Ishikawa (cell line): ENCODE measurements around the gene GOLGA6L2.

Experiments
- CEBPB ChIP-seq: IDR thresholded peaks from 2 replicates; pipeline ENCODE4 v1.6.1; 2012
- CREB1 ChIP-seq: IDR thresholded peaks from 2 replicates; pipeline ENCODE4 v1.6.1; 2012; ENCODE audit warnings: low read depth
- EP300 ChIP-seq: IDR thresholded peaks from 2 replicates; pipeline ENCODE4 v1.6.1; 2012; ENCODE audit warnings: borderline replicate concordance
- FOXM1 ChIP-seq: IDR thresholded peaks from 2 replicates; pipeline ENCODE4 v1.6.1; 2012; ENCODE audit warnings: low read depth, borderline replicate concordance
- NFIC ChIP-seq: IDR thresholded peaks from 2 replicates; pipeline ENCODE4 v1.6.1; 2012
- RAD21 ChIP-seq: IDR thresholded peaks from 2 replicates; pipeline ENCODE4 v1.6.1; 2012; ENCODE audit warnings: low read depth
- REST ChIP-seq: IDR thresholded peaks from 2 replicates; pipeline ENCODE4 v1.6.1; 2012; ENCODE audit warnings: low read depth, mild to moderate bottlenecking
- TAF1 ChIP-seq: IDR thresholded peaks from 2 replicates; pipeline ENCODE4 v1.6.1; 2012; ENCODE audit warnings: low read depth, mild to moderate bottlenecking
- TEAD4 ChIP-seq: IDR thresholded peaks from 2 replicates; pipeline ENCODE4 v1.6.1; 2012
- ZBTB7A ChIP-seq: IDR thresholded peaks from 2 replicates; pipeline ENCODE4 v1.6.1; 2012; ENCODE audit warnings: low read depth
- TF ChIP-seq, protein P1 (sequence below): IDR thresholded peaks from 2 replicates; pipeline ENCODE4 v1.6.1; 2012
- TF ChIP-seq, protein P2 (sequence below): IDR thresholded peaks from 2 replicates; pipeline ENCODE4 v1.6.1; 2012

- TF ChIP-seq EP300 (no peak), TEAD4 (no peak), NFIC (no peak), CREB1 (no peak), RAD21 (no peak), REST (no peak), CEBPB (no peak), FOXM1 (no peak), TAF1 (no peak), ZBTB7A (no peak)
- TF ChIP-seq, protein P1, sequence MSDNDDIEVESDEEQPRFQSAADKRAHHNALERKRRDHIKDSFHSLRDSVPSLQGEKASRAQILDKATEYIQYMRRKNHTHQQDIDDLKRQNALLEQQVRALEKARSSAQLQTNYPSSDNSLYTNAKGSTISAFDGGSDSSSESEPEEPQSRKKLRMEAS = no peak
- TF ChIP-seq, protein P2, sequence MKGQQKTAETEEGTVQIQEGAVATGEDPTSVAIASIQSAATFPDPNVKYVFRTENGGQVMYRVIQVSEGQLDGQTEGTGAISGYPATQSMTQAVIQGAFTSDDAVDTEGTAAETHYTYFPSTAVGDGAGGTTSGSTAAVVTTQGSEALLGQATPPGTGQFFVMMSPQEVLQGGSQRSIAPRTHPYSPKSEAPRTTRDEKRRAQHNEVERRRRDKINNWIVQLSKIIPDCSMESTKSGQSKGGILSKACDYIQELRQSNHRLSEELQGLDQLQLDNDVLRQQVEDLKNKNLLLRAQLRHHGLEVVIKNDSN = no peak
Observed at GRCh38 chr15:23436421-23436820, 10.6 kb downstream of the GOLGA6L2 start.
